Muscle layer of colon (tissue), 2 donors: Measurements from ENCODE around the gene TAB2.
"Not testable (repeated sequence)": the region's sequence is repeated elsewhere in the genome, so short reads cannot be mapped to it uniquely, and the experiment has no call there.

Experiments
- H3K27ac ChIP-seq: one replicate; pipeline ENCODE4 v1.7.0; 2013; ENCODE audit warnings: low read depth, mild to moderate bottlenecking, low read length, moderate library complexity
- H3K27me3 ChIP-seq, 2 donors: one replicate each; pipeline ENCODE4 v1.7.0; 2013; ENCODE audit warnings: low read length in 2 of 2, mild to moderate bottlenecking in 2 of 2; ENCODE audit not compliant: insufficient read depth in 2 of 2, control insufficient read depth in 1 of 2
- H3K36me3 ChIP-seq: one replicate; pipeline ENCODE4 v1.7.0; 2013; ENCODE audit warnings: mild to moderate bottlenecking, low read length; ENCODE audit not compliant: insufficient read depth
- H3K4me1 ChIP-seq: one replicate; pipeline ENCODE4 v1.7.0; 2013; ENCODE audit warnings: mild to moderate bottlenecking, low read length; ENCODE audit not compliant: insufficient read depth
- H3K4me3 ChIP-seq, 2 donors: one replicate each; pipeline ENCODE4 v1.7.0; 2013; ENCODE audit warnings: low read length in 2 of 2, low read depth in 1 of 2, mild to moderate bottlenecking in 1 of 2, moderate library complexity in 1 of 2
- H3K9ac ChIP-seq: one replicate; pipeline ENCODE4 v1.7.0; 2013; ENCODE audit warnings: low read length
- H3K9me3 ChIP-seq: one replicate; pipeline ENCODE4 v1.7.0; 2013; ENCODE audit warnings: mild to moderate bottlenecking, low read length
- donor health status: abdominal sarcoma.
- donor health status: Adenocarcinoma of cecum.

Gene TAB2

DNA sequence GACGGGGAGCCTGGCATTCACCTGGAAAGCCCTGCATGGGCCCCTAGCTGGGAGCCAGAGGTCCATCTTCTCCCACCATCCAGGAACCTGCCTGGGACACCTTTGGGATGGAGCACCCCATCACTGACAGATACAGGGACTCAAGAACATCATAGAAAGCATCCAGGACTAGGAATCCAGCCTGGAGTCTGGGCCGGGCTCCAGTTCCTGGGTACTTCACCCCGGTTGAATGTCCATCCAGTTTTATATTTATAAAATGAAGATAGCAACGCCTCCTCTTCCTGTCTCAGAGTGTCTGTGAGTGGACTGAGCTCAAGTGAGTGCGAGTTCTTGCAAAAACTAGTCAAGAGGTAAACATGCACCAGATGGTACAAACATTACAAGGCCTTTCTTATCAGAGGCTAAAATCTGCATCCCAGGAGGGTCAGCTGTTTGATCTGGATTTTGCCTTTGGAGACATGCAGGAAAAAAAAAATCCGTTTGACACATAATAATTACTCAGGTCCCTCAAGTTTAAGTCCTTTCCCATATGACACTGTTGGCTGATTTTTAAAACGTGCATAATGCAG, 139.9 kb downstream of the TAB2 start:
- Histone ChIP-seq H3K9me3 (no peaks in the 10 kb centered on the region), H3K36me3 (no peaks in the 10 kb centered on the region), H3K4me3 (no peak overlapping the region), H3K9ac (no peak overlapping the region), H3K27ac (peak overlapping the region; percentile 14), H3K4me1 (peaks cover 28% of the 10 kb centered on the region), H3K27me3 (no peaks in the 10 kb centered on the region)

DNA sequence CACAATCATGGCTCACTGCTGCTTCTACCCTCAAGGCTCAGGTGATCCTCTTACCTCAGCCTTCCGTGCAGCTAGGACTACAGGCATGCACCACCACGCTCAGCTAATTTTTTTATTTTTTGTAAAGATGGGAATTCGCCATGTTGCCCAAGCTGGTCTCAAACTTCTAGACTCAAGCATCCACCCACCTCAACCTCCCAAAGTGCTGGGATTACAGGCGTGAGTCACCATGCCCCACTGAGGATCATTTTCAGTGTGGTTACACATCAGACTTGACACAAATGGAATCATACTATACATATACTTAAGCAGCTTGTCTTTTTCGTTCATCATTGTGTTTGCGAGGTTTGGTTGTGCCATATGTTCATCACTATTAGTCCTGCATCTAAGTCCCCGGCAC, 140.7 kb downstream of the TAB2 start:
- Histone ChIP-seq H3K27me3 (no peaks in the 10 kb centered on the region), H3K36me3 (no peaks in the 10 kb centered on the region), H3K9ac (no peak overlapping the region), H3K9me3 (no peaks in the 10 kb centered on the region), H3K4me1 (peaks cover 28% of the 10 kb centered on the region), H3K4me3 (no peak overlapping the region), H3K27ac (no peak overlapping the region)

DNA sequence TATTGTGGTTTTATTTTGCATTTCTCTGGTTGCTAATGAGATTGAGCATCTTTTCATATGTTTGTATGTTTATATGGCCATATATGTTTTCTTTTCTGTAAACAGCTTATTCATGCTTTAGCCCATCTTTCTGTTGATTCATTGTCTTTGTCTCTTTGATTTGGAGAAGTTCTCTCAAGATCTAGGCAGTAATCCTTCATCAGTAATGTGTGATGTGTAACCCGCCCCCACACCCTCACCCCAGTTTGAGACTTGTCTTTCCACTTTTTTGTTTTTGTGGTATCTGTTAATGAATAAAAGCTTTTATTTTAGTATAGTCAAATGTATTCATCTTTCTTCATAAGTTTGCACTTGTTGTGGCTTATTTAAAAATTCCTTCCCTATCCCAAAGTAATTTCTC, 141.3 kb downstream of the TAB2 start:
- Histone ChIP-seq H3K27ac (no peak overlapping the region), H3K4me3 (no peak overlapping the region), H3K4me1 (peaks cover 22% of the 10 kb centered on the region), H3K27me3 (no peaks in the 10 kb centered on the region), H3K9me3 (no peaks in the 10 kb centered on the region), H3K36me3 (no peaks in the 10 kb centered on the region), H3K9ac (no peak overlapping the region)

DNA sequence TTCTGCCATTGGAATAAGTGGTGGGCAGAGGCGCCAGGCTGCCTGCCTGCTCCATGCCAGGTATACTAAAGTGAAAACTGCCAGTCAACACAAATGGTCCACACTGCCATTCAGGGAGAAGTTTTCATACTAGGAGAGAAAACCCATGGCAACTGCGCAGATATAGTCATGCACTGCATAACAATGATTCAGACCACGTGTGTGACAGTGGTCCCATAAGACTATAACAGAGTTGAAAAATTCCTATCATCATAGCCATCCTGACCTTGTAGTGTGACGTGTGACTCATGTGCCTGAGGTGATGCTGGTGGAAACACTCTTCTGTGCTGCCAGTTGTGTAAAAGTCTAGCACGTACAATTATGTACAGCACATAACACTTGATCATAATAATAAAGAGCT, 142.2 kb downstream of the TAB2 start:
- Histone ChIP-seq H3K36me3 (no peaks in the 10 kb centered on the region), H3K27me3 (no peaks in the 10 kb centered on the region), H3K4me3 (no peak overlapping the region), H3K27ac (no peak overlapping the region), H3K4me1 (peaks cover 19% of the 10 kb centered on the region), H3K9ac (no peak overlapping the region), H3K9me3 (no peaks in the 10 kb centered on the region)

DNA sequence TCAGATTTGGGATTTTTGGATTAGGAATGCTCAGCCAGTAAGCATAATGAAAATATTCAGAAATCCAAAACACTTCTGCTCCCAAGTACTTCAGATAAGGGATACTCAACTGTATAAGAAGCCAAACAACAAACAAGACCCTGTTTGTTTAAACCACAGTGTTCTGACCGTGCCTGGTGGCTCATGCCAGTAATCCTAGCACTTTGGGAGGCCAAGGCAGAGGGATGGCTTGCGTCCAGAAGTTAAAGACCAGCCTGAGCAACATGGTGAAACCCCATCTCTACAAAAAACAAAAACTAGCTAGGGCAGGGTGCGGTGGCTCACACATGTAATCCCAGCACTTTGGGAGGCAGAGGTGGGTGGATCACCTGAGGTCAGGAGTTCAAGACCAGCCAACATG, 142.7 kb downstream of the TAB2 start:
- peaks cover 14% of the 10 kb centered on the region for H3K4me1 ChIP-seq
- not testable (repeated sequence) for H3K9me3 ChIP-seq, H3K4me3 ChIP-seq, H3K27ac ChIP-seq, H3K9ac ChIP-seq, H3K36me3 ChIP-seq, H3K27me3 ChIP-seq
